ENCODE results near the gene LRRC8A. TPM values are rescaled to one million over a fixed set of nuclear protein-coding genes. Genes with fewer than 3 reads are reported as not detected.
A peak's percentile ranks its signal among the peaks of the same experiment; 100 is the strongest.
"Not testable (repeated sequence)": the region's sequence is repeated elsewhere in the genome, so short reads cannot be mapped to it uniquely, and the experiment has no call there.

Gene LRRC8A
- 26.4 TPM for total RNA-seq

DNA sequence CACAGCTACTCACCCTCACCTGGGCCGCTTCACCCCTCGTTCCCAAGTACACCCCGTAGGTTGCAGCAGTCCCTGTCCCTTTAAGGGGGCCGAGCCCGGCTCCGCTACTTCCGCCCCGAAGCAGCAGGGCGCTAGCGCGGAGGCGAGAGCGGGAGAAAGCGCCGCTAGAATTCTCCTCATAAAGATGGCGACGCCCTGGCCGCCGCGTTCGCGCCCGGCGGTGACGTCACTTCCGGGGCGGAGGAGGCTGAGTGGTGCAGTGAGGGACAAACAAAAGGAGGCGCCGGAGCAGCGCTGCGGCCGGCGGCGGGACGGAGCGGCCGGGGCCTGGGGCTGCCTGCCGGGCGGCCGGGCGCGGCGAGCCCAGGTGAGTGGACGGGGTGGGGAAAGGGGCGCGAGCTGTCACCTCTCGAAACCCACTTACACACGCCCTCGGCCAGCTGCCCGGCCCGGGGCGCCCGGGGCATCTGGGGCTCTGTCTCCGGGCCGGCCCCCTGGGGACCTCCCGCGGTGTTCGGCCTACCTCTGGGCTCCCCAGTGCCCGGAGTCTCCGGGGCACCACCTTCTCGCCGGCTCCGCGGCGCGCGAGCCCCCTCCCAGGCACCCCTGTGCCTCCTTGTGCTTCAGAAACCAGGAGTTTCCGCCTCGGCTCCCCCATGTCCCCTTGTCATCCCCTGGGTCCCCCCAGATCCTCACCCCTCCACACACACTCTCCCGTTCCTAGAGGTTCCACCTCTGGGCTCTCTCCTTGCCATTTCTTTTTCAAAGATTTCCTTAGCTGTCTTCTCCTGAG, at the start of gene LRRC8A, which contains the start of gene KYAT1:
LRRC8A (plus strand) TSS at position 250 of the 793 bp plus-strand sequence. CDS start 25,032 bp downstream, outside the sequence.
KYAT1 (minus strand) TSS at position 67 of the 793 bp plus-strand sequence. CDS start 36,545 bp downstream, outside the sequence.
- Histone ChIP-seq H3K9me3 (ENCODE audit: low read depth, low read length) (no peaks in the 10 kb centered on the region), H3K27me3 (ENCODE audit: insufficient read depth, low read length) (no peaks in the 10 kb centered on the region), H3K4me3 (ENCODE audit: low read length) (peak within 1 kb of the TSS; percentile 88), H3K4me1 (ENCODE audit: insufficient read depth, low read length) (peaks cover 42% of the 10 kb centered on the region)

GRCh38 chr9:128833696-128834095, 48.2 kb upstream of the LRRC8A start:
- H3K9me3 ChIP-seq (ENCODE audit: low read depth, low read length): no peaks in the 10 kb centered on the region
- H3K4me1 ChIP-seq (ENCODE audit: insufficient read depth, low read length): peaks cover 12% of the 10 kb centered on the region
- no peak overlapping the region for H3K4me3 ChIP-seq (ENCODE audit: low read length)
- no peaks in the 10 kb centered on the region for H3K27me3 ChIP-seq (ENCODE audit: insufficient read depth, low read length)

- H3K27me3 ChIP-seq (ENCODE audit: insufficient read depth, low read length): no peaks in the 10 kb centered on the region
- H3K9me3 ChIP-seq (ENCODE audit: low read depth, low read length): no peaks in the 10 kb centered on the region
- no peak overlapping the region for H3K4me3 ChIP-seq (ENCODE audit: low read length)
- H3K4me1 ChIP-seq (ENCODE audit: insufficient read depth, low read length): no peaks in the 10 kb centered on the region
Measured at GRCh38 chr9:128835246-128836210, 46.4 kb upstream of the LRRC8A start.

- Histone ChIP-seq H3K4me1 (ENCODE audit: insufficient read depth, low read length) (no peaks in the 10 kb centered on the region), H3K4me3 (ENCODE audit: low read length) (no peak overlapping the region), H3K9me3 (ENCODE audit: low read depth, low read length) (no peaks in the 10 kb centered on the region), H3K27me3 (ENCODE audit: insufficient read depth, low read length) (no peaks in the 10 kb centered on the region)
Measured at GRCh38 chr9:128836509-128837145, 45.3 kb upstream of the LRRC8A start.

- H3K9me3 ChIP-seq (ENCODE audit: low read depth, low read length): no peaks in the 10 kb centered on the region
- no peaks in the 10 kb centered on the region for H3K4me1 ChIP-seq (ENCODE audit: insufficient read depth, low read length)
- no peaks in the 10 kb centered on the region for H3K27me3 ChIP-seq (ENCODE audit: insufficient read depth, low read length)
- no peak overlapping the region for H3K4me3 ChIP-seq (ENCODE audit: low read length)
Measured at GRCh38 chr9:128838338-128838737, 43.6 kb upstream of the LRRC8A start.

- H3K9me3 ChIP-seq (ENCODE audit: low read depth, low read length): no peaks in the 10 kb centered on the region
- no peaks in the 10 kb centered on the region for H3K27me3 ChIP-seq (ENCODE audit: insufficient read depth, low read length)
- no peaks in the 10 kb centered on the region for H3K4me1 ChIP-seq (ENCODE audit: insufficient read depth, low read length)
- H3K4me3 ChIP-seq (ENCODE audit: low read length): no peak overlapping the region
Measured at GRCh38 chr9:128840524-128840923, 41.4 kb upstream of the LRRC8A start.

DNA sequence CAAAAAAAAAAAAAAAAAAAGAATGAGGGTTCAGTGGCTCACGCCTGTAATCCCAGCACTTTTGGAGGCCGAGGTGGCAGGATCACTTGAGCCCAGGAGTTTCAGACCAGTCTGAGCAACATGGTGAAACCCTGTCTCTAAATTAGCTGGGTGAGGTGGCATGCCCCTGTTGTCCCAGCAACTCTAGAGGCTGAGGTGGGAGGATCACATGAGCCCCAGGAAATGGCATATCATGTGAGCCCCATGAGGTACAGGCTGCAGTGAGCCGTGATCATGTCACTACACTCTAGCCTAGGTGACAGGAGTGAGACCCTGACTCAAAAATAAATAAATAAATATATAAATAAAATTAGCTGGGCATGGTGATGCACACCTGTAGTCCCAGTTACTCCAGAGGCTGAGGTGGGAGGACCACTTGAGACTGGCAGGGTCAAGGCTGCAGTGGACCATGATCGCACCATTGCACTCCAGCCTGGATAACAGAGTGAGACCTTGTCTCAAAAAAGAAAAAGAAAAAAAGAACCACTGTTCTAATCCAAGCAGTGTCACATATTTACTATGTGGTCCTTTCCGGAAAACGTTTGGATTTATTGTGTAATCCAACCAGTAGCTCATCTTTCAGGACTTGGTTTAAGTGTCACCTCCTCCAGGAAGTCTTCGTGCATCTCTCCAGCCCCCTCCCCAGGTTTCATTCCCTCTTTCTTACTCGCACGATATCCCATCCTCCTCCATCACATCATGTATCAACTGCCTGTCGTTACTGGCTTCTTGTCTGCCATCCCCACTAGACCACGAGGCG, 40.0 kb upstream of the LRRC8A start:
- Histone ChIP-seq H3K27me3 (ENCODE audit: insufficient read depth, low read length) (no peaks in the 10 kb centered on the region), H3K4me3 (ENCODE audit: low read length) (no peak overlapping the region), H3K4me1 (ENCODE audit: insufficient read depth, low read length) (no peaks in the 10 kb centered on the region), H3K9me3 (ENCODE audit: low read depth, low read length) (no peaks in the 10 kb centered on the region)

DNA sequence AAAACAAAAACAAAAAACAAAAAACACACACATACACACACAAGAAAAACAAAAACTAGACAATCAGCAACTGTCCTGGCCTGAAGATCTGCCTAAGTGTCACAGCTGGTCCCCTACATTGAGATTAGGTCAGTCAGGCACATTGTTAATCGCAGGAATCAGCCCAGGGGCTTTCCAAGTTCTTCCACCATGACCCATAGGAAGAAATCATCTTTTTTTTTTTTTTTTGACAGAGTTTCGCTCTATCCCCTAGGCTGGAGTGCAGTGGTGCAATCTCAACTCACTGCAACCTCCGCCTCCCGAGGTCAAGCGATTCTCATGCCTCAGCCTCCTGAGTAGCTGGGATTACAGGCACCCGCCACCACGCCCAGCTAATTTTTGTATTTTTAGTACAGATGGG, 38.8 kb upstream of the LRRC8A start:
- H3K9me3 ChIP-seq (ENCODE audit: low read depth, low read length); H3K4me1 ChIP-seq (ENCODE audit: insufficient read depth, low read length); H3K4me3 ChIP-seq (ENCODE audit: low read length); H3K27me3 ChIP-seq (ENCODE audit: insufficient read depth, low read length): not testable (repeated sequence)

DNA sequence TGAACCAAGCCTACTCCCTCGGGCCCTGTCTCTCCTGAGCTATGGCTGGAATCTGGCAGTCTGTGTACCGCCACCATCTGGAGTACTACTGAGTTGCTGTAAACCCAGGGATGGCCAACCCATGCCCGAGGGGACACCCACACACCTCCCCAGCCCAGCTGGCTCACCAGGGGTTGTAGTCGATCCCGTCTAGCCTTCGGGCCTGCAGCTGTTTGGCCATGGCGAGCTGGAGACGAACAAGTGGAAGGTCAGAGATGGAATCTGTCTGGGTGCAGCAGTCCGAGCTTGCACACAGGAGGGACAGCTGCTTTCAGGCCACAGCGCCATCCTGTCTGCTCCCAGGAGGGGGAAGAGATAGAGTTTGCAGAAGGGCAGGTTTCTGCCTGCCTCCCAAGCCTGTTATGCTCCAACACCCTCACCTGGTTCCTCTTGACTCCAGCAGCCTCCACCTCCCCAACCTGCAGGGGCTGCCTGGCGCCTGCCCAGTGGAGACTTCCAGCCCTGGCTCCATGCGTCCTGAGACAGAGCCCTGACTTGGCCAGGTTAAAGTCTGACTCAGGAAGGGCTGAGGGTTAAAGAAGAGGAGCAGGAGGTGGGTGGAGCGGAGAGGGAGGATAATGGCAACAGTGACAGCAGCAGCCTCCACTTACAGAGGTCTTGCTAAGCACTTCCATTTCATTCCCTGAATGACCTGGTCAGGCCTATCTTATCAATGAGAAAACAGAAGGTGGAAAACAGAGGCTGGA, 36.6 kb upstream of the LRRC8A start:
- H3K4me1 ChIP-seq (ENCODE audit: insufficient read depth, low read length): no peaks in the 10 kb centered on the region
- no peak overlapping the region for H3K4me3 ChIP-seq (ENCODE audit: low read length)
- H3K9me3 ChIP-seq (ENCODE audit: low read depth, low read length): no peaks in the 10 kb centered on the region

DNA sequence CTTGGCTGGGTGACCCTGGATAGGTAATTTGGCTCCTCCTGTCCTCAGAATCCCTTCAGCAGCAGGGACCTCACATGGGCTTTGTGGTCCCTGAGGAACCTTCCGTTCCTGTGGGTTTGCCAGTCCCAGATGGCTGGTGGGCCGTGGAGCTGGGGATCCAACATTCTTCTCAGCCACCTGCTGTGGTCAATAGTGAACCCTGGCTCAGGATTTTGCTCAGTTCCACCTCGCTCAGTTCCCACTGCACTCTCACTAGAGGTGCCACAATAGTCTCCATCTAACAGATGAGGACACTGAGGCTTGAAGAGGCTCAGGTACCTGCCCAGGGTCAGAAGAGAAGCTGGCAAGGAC, 35.3 kb upstream of the LRRC8A start:
- H3K4me1 ChIP-seq (ENCODE audit: insufficient read depth, low read length): no peaks in the 10 kb centered on the region
- H3K27me3 ChIP-seq (ENCODE audit: insufficient read depth, low read length): no peaks in the 10 kb centered on the region
- no peak overlapping the region for H3K4me3 ChIP-seq (ENCODE audit: low read length)
- H3K9me3 ChIP-seq (ENCODE audit: low read depth, low read length): no peaks in the 10 kb centered on the region

More for the DNA sequence above, 36.6 kb upstream of the LRRC8A start:
- H3K27me3 ChIP-seq (ENCODE audit: insufficient read depth, low read length): no peaks in the 10 kb centered on the region

DNA sequence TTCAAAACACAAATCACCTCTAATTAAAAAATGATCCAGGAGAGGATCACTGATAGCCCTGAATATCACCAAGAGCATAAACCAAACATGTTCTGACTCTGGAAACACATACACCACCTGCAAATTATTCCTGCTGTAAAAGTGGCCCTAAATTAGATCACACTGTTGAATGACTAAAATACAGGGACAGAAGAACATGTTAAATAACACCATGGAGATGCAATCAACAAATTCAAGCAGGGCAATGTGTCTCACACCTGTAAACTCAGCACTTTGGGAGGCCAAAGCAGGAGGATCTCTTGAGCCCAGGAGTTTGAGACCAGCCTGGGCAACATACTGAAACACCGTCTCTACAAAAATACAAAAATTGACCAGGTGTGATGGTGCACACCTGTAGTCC, 34.1 kb upstream of the LRRC8A start:
- Histone ChIP-seq H3K4me1 (ENCODE audit: insufficient read depth, low read length) (no peaks in the 10 kb centered on the region), H3K27me3 (ENCODE audit: insufficient read depth, low read length) (no peaks in the 10 kb centered on the region), H3K9me3 (ENCODE audit: low read depth, low read length) (no peaks in the 10 kb centered on the region), H3K4me3 (ENCODE audit: low read length) (no peak overlapping the region)

- H3K4me1 ChIP-seq (ENCODE audit: insufficient read depth, low read length); H3K4me3 ChIP-seq (ENCODE audit: low read length); H3K9me3 ChIP-seq (ENCODE audit: low read depth, low read length); H3K27me3 ChIP-seq (ENCODE audit: insufficient read depth, low read length): not testable (repeated sequence)
Measured at GRCh38 chr9:128851024-128851423, 30.9 kb upstream of the LRRC8A start.

DNA sequence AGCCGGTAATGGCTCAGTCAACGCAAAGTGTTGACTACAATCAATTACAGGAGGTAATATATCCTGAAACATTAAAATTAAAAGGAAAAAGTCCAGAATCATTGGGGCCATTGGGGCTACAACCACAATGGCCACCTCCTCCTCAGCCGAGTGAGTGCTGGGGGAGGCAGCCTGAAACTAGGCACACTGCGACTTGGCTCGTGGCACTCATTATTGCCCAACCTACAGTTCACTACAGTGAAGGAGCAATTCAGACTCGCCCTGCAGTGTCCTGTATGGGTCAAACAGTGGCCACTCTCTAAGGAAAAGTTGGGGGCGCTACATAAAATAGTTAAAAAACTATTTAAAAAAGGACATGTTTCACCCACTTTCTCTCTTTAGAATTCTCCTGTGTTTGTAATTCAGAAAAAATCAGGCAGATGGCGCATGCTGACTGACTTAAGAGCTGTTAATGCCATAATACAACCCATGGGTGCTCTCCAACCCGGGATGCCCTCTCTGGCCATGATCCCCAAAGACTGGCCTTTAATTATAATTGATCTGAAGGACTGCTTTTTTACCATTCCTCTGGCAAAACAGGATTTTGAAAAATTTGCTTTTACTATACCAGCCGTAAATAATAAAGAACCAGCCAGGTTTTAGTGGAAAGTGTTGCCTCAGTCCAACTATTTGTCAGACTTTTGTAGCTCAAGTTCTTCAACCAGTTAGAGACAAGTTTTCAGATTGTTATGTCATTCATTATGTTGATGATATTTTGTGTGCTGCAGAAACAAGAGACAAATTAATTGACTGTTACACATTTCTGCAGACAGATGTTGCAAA, 29.9 kb upstream of the LRRC8A start:
- H3K27me3 ChIP-seq (ENCODE audit: insufficient read depth, low read length); H3K4me1 ChIP-seq (ENCODE audit: insufficient read depth, low read length); H3K9me3 ChIP-seq (ENCODE audit: low read depth, low read length); H3K4me3 ChIP-seq (ENCODE audit: low read length): not testable (repeated sequence)
